ENCODE results near the gene RFC5. TPM values are rescaled to one million over a fixed set of nuclear protein-coding genes. Genes with fewer than 3 reads are reported as not detected.

Gene RFC5, protein sequence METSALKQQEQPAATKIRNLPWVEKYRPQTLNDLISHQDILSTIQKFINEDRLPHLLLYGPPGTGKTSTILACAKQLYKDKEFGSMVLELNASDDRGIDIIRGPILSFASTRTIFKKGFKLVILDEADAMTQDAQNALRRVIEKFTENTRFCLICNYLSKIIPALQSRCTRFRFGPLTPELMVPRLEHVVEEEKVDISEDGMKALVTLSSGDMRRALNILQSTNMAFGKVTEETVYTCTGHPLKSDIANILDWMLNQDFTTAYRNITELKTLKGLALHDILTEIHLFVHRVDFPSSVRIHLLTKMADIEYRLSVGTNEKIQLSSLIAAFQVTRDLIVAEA
- 55.0 and 59.1 TPM in 2 replicates for total RNA-seq (2014; rRNA removed; shearing (Covaris generic))

DNA sequence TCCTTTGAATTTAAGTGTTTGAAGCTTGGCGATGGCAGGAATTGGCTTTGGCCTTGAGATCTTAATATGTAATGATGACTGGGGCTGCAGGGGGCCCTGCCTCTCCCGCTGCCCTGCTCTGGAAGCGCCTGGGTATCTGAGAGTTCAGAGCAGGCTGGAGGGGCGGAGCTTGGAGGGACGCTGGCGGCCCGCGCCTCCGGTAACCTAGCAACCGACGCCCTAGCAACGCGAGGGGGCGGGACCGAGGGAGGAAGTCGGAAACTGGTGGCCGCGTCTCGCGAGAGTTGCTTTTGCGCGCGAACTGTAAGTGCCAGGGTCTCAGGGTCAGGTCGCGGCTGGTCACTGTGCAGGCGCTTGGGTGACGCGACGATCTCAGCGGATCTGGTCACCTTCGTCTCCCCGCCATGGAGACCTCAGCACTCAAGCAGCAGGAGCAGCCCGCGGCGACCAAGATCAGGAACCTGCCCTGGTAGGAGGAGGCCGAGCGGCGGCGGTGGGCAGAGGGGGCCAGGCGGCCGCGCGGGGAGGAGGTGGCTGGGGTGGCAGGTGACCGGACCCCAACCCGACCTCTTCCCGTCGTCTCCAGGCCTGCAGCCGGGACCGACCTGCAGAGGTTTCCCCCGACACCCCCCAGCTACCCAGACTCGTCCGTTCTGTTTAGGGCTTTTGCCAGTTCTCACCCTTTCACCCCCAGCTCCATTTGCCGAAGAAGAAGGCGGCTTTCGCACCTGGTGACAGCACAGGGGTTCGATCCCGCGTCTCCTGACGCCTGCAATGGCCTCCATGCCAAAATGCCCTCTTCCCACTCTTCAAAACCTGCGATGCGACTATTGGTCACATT is at the start of gene RFC5:
Gene RFC5, plus strand, starts transcription at position 280 of the 841 bp plus-strand sequence. Its CDS starts 125 bp downstream, at position 405.
- H3K36me3 ChIP-seq (replicated peaks; ENCODE audit: control insufficient read depth, insufficient read depth, low read length), result peaks cover 13% of the 10 kb centered on the region
- peak; percentile 98 for DNase-seq
- no peaks in the 10 kb centered on the region for H3K27me3 ChIP-seq (ENCODE audit: control insufficient read depth, insufficient read depth, low read length)
- H3K4me3 ChIP-seq (ENCODE audit: insufficient read depth, low read depth, low read length), result peak within 1 kb of the TSS; percentile 85

DNA sequence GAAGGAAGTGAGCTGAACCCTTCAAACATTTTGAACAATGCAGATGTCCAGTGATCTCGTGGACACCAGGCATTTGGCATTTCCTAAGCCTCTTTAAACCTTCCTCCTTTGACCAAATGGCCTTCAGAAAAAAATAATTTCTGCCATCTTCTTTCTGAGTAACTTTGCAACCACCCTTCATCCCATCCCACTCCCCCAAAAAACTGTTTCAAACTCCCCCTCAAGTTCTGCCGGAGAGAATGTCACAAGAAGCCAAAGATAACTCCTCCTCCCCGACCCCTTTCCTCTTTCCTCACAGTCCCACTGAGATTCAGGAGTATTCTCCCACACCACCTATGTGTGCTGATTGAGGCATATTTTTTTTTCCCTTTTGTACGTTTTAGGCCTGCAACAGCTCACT is 49.5 kb upstream of the RFC5 start:
- H3K36me3 ChIP-seq (replicated peaks; ENCODE audit: control insufficient read depth, insufficient read depth, low read length), result no peaks in the 10 kb centered on the region
- DNase-seq, result no peak
- peaks cover 25% of the 10 kb centered on the region for H3K27me3 ChIP-seq (ENCODE audit: control insufficient read depth, insufficient read depth, low read length)
- H3K4me3 ChIP-seq (ENCODE audit: insufficient read depth, low read depth, low read length), result no peak overlapping the region

DNA sequence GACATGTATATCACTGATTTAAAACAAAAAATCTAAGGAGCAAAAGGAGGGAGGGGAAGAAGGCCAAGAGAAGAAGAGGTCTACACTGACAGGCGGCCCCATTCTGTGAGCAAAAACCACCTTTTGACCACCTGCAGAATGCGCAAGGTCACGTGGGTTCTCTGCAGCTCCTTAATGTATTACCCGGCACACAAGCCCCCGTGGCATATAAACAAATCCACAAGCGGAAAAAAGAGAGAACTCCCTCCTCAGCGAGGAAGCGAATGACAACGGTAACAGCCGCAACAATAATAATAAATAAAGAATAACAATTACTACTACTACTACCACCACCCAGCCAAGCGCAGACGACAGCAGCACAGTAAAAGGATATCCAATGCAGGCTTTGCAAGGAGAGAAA is 49.0 kb upstream of the RFC5 start:
- H3K4me3 ChIP-seq (ENCODE audit: insufficient read depth, low read depth, low read length), result peak overlapping the region; percentile 73; the same call in 1 of the 2 replicates
- peak; percentile 30 for DNase-seq
- H3K36me3 ChIP-seq (replicated peaks; ENCODE audit: control insufficient read depth, insufficient read depth, low read length), result no peaks in the 10 kb centered on the region
- H3K27me3 ChIP-seq (ENCODE audit: control insufficient read depth, insufficient read depth, low read length), result peaks cover 25% of the 10 kb centered on the region

DNA sequence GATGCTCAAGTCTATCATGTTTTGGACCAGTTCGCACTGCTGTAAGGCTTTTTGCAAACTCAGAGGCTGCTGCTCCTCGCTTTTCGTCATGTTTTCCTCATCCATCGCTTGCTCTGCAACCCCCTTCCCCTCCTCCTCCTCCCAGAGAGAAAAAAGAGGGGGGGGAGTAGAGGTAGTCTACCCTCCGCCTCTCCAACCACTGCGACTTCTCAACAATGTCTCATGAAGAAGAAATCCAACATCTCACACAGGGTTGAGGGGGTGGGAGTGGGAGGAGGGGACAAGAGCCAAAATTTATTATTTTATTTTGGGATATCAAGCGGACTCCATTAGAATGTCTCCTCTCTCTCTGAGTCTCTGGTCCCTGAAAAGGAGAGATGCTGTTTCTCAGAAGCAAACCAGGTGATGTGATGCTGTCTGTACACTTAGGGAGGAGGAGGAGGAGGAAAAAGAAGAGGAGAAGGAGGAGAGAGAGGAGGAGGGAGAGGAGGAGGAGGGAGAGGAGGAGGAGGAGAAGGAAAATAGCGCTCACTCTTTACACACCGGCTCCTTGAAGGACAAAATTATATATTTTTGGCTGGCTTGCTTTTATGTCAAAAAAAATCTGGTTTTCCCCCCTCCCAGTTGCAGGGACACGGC is 48.2 kb upstream of the RFC5 start:
- H3K36me3 ChIP-seq (replicated peaks; ENCODE audit: control insufficient read depth, insufficient read depth, low read length), result no peaks in the 10 kb centered on the region
- peak; percentile 28 for DNase-seq
- H3K27me3 ChIP-seq (ENCODE audit: control insufficient read depth, insufficient read depth, low read length), result peaks cover 25% of the 10 kb centered on the region
- peak overlapping the region; percentile 73 for H3K4me3 ChIP-seq (ENCODE audit: insufficient read depth, low read depth, low read length)

DNA sequence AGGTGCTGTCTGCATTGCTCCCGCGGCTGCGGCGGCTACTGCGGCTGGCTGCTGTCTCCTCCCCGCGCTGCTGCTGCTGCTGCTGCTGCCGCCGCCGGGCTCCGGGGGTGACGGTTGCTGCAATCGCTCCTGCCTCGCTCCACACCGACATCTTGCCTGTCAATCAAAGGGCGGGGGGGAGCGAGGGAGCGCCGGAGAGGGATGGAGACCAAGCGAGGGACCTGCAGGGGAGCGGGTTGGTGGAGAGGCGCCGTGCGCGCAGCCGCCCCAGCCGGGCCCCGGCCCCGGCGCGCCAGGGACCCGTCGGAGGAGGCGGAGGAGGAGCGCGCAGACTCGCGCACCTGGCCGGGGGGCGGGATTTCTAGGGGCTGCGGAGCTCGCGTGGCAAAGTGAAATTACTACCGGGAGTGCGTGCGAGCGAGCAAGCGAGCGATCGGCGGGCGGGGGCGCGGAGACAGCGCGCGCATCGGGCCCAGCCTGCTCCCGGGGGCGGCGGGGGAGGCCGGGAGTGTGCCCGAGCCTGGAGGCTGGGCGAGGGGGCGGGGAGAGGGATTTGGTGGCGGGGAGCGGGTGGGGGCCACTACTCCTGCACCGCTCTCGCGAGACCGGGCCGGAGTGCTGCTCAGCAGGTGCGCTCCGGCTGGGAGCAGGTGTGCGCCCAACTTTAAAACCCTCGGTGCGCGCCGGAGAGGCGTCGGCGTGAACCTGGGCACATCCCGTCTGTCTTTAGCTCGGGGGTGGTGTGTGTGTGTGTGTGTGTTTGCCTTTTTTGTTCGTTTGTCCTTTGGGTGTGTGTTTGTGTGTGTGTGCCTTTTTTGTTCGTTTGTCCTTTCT is 47.5 kb upstream of the RFC5 start, which contains the start of gene KSR2:
Gene KSR2, minus strand, starts transcription at position 165 of the 834 bp plus-strand sequence. CDS start 735 bp downstream, outside the sequence.
- DNase-seq, result peak; percentile 97
- Histone ChIP-seq H3K36me3 (replicated peaks; ENCODE audit: control insufficient read depth, insufficient read depth, low read length) (no peaks in the 10 kb centered on the region), H3K27me3 (ENCODE audit: control insufficient read depth, insufficient read depth, low read length) (peaks cover 25% of the 10 kb centered on the region), H3K4me3 (ENCODE audit: insufficient read depth, low read depth, low read length) (peak within 1 kb of the TSS; percentile 73)

DNA sequence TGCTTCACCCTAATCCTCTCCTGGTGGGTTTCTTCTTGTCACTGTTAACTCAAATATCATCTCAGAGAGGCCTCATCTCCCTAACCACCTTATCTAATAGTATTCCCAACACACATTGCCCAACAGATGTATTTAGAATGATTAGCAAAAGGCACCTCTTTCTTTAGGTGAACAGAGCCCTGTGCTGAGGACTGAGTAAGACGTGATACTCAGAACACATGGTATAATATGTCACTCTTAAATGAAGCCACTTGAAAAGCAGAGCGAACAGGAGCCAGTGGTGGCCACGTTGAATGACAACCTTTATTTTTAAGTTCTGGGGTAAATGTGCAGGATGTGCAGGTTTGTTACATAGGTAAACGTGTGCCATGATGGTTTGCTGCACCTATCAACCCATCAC is 46.2 kb upstream of the RFC5 start:
- DNase-seq, result no peak
- Histone ChIP-seq H3K4me3 (ENCODE audit: insufficient read depth, low read depth, low read length) (no peak overlapping the region), H3K27me3 (ENCODE audit: control insufficient read depth, insufficient read depth, low read length) (peaks cover 25% of the 10 kb centered on the region), H3K36me3 (replicated peaks; ENCODE audit: control insufficient read depth, insufficient read depth, low read length) (no peaks in the 10 kb centered on the region)

DNA sequence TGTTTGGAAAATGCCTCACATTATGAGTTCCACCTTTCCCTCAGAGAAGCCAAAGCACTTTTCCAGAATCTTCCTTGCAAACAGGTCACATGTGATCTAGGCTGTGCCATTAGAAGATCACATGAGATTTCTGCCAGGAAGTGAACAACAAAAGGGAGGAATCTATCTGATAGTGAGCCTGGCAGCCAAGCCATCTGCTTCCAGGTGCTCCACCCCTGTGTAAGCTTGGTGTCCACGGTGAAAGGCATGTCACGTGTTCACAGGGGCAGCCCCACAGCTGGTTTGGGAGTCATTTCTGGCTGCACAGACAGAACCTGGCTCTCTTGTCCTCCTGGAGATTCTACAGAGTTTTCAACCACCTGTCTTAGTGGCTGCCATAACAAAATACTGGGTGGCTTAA is 44.2 kb upstream of the RFC5 start:
- no peaks in the 10 kb centered on the region for H3K36me3 ChIP-seq (replicated peaks; ENCODE audit: control insufficient read depth, insufficient read depth, low read length)
- H3K27me3 ChIP-seq (ENCODE audit: control insufficient read depth, insufficient read depth, low read length), result peaks cover 18% of the 10 kb centered on the region
- H3K4me3 ChIP-seq (ENCODE audit: insufficient read depth, low read depth, low read length), result no peak overlapping the region
- no peak for DNase-seq

DNA sequence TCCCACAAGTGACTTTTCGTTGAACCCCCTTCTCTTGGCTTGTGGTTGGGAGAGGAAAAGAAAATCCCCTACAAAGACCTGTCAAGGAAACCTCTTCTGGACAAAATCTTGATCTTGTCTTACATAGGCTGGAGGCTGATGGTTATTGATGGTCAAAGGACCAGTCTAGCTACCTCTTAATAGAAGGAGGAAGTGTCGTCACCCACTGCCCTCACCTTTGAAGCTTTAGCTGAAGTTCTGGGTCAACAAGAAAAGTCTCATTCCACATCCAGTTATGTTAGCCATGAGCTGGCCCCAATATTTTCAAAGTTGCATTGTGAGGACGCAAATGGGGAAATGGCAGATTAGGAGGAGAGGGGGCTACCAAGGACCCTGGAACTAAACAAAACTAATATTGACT is 41.5 kb upstream of the RFC5 start:
- no peak for DNase-seq
- no peaks in the 10 kb centered on the region for H3K36me3 ChIP-seq (replicated peaks; ENCODE audit: control insufficient read depth, insufficient read depth, low read length)
- no peak overlapping the region for H3K4me3 ChIP-seq (ENCODE audit: insufficient read depth, low read depth, low read length)
- peaks cover 3% of the 10 kb centered on the region; the same call in 1 of the 2 replicates for H3K27me3 ChIP-seq (ENCODE audit: control insufficient read depth, insufficient read depth, low read length)

DNA sequence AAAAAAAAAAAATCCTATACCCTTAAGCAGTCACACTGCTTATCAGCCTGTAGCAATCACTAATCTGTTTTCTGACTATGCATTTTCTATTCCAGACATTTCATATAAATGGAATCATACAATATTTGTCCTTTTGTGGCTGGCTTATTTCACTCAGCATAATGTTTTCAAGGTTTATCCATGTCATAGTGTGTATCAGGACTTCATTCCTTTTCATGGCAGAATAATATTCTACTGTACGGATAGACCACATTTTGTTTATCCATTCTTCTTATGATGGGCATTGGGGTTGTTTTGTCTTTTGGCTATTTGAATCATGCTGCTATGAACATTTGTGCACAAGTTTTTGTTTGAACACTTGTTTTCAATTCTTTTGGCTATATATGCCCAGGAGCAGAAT is 39.1 kb upstream of the RFC5 start:
- DNase-seq, result no peak
- Histone ChIP-seq H3K27me3 (ENCODE audit: control insufficient read depth, insufficient read depth, low read length) (no peaks in the 10 kb centered on the region; the same call in 1 of the 2 replicates), H3K4me3 (ENCODE audit: insufficient read depth, low read depth, low read length) (no peak overlapping the region), H3K36me3 (replicated peaks; ENCODE audit: control insufficient read depth, insufficient read depth, low read length) (no peaks in the 10 kb centered on the region)

DNA sequence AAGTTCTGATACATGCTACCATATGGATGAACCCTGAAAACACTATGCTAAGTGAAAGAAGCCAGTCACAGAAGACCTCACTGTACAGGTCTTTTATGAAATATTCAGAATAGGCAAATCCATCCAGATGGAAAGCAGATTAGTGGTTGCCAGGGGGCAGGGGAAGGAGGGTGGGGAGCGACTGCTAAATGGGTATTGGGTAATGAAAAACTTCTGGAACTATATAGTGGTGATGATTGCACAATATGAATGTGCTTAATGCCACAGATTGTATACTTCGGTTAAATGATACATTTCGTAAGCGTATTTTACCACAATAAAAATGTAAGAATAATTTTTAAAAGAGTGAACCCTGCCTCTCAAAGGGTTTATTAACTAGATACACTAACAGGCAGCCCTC is 35.9 kb upstream of the RFC5 start:
- Histone ChIP-seq H3K4me3 (ENCODE audit: insufficient read depth, low read depth, low read length) (no peak overlapping the region), H3K36me3 (replicated peaks; ENCODE audit: control insufficient read depth, insufficient read depth, low read length) (no peaks in the 10 kb centered on the region), H3K27me3 (ENCODE audit: control insufficient read depth, insufficient read depth, low read length) (no peaks in the 10 kb centered on the region)
- DNase-seq, result no peak

DNA sequence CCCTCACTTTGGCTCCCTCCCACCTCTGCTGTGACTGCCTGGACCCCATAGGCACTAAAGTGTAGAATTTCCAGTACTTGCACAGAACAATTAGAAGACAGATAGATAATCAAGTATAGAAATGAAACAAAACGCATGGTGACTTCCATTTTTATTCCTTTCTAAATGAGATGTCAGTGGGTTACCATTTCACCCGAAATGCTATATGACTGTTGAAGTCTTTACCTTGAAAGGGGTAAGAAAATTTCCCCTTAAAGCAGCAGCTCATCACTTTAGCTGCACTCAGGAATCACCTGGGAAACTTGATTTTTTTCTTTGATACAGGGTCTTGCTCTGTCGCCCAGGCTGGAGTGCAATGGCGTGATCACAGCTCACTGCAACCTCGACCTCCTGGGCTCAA is 35.2 kb upstream of the RFC5 start:
- no peak for DNase-seq
- Histone ChIP-seq H3K27me3 (ENCODE audit: control insufficient read depth, insufficient read depth, low read length) (no peaks in the 10 kb centered on the region), H3K36me3 (replicated peaks; ENCODE audit: control insufficient read depth, insufficient read depth, low read length) (no peaks in the 10 kb centered on the region), H3K4me3 (ENCODE audit: insufficient read depth, low read depth, low read length) (no peak overlapping the region)

DNA sequence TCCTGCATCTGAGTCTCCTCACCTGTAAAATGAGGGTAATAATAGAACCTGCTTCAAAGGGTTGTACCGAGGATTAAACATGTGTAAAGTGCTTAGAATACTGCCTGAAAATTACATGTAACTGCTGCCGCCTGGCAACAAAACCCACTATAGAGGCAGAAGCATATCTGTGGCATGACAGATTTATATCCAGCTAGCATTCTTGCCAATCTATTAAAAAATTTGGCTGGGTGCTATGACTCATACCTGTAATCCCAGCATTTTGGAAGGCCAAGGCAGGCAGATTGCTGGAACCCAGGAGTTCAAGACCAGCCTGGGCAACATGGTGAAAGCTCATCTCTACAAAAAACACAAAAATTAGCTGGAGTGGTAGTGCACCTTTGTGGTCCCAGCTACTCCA is 31.3 kb upstream of the RFC5 start:
- Histone ChIP-seq H3K36me3 (replicated peaks; ENCODE audit: control insufficient read depth, insufficient read depth, low read length) (no peaks in the 10 kb centered on the region), H3K27me3 (ENCODE audit: control insufficient read depth, insufficient read depth, low read length) (no peaks in the 10 kb centered on the region), H3K4me3 (ENCODE audit: insufficient read depth, low read depth, low read length) (no peak overlapping the region)
- DNase-seq, result no peak

DNA sequence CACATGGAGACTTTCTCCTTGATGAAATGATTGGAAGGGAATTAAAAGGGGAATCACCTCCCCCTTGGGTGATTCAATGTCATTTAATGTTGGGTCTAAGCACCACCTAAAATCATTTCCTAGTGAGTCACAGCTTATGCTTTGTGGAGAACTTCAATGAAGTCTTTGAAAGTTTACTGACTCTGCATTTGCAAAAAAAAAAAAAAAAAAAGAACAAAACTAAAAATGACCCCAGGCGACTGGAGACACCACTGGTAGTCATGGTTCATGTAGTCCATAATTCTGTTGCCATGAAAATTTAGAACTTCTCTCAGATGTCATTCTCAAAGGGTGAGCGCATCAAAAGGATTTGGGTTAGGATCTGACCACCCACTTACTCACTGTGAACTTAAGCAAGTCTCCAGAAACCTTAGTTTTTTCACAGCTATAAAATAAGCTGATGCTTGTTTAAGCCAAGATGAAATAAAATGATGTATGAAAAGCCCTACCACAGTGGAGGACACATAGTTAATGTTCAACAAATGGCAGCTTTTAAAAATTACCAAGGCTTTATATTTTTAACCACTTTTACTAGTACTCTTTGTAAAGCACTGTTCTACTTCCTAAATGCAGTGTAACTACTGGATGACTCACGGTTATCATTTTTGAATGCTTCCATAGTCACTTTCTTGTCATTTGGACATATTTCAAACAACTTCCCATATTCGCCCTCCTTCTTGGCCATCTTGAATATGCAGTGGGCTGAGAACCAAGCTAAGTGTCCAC is 29.6 kb upstream of the RFC5 start:
- H3K27me3 ChIP-seq (ENCODE audit: control insufficient read depth, insufficient read depth, low read length), result no peaks in the 10 kb centered on the region
- no peak overlapping the region for H3K4me3 ChIP-seq (ENCODE audit: insufficient read depth, low read depth, low read length)
- no peaks in the 10 kb centered on the region for H3K36me3 ChIP-seq (replicated peaks; ENCODE audit: control insufficient read depth, insufficient read depth, low read length)
- no peak for DNase-seq
